Hepatocyte (in vitro differentiated cells): ENCODE measurements around the gene MRE11. TPM values are rescaled to one million over a fixed set of nuclear protein-coding genes. Genes with fewer than 3 reads are reported as not detected.

Source experiments
- DNase-seq: peaks from one replicate; pipeline ENCODE4 v3.0.0-alpha.2; 2016; ENCODE audit warnings: low spot score
- H2AFZ ChIP-seq: fragments of 200-600 bp; sonication (generic); 2 replicates; pipeline ENCODE4 v1.6.0; 2016; ENCODE audit warnings: antibody characterized with exemption, mild to moderate bottlenecking
- H3K27ac ChIP-seq: fragments of 200-600 bp; sonication (generic); 2 replicates; pipeline ENCODE4 v1.5.1; 2016; ENCODE audit warnings: mild to moderate bottlenecking
- H3K27me3 ChIP-seq: fragments of 200-600 bp; sonication (generic); 2 replicates; pipeline ENCODE4 v1.6.1; 2016
- H3K36me3 ChIP-seq: fragments of 200-600 bp; sonication (generic); replicated peaks from 2 replicates; pipeline ENCODE4 v1.5.1; 2016; ENCODE audit warnings: low read depth; ENCODE audit not compliant: insufficient read depth
- H3K4me1 ChIP-seq: fragments of 200-600 bp; sonication (generic); 2 replicates; pipeline ENCODE4 v1.5.1; 2016; ENCODE audit warnings: mild to moderate bottlenecking, moderate library complexity; ENCODE audit not compliant: insufficient read depth
- H3K4me2 ChIP-seq: fragments of 200-600 bp; sonication (generic); 2 replicates; pipeline ENCODE4 v1.6.0; 2016
- H3K4me3 ChIP-seq: fragments of 200-600 bp; sonication (generic); 2 replicates; pipeline ENCODE4 v1.5.1; 2016; ENCODE audit warnings: mild to moderate bottlenecking
- H3K79me2 ChIP-seq: fragments of 200-600 bp; sonication (generic); 2 replicates; pipeline ENCODE4 v1.6.0; 2017; ENCODE audit warnings: mild to moderate bottlenecking
- H3K9me2 ChIP-seq: fragments of 200-600 bp; sonication (generic); replicated peaks from 2 replicates; pipeline ENCODE4 v1.6.0; 2017; ENCODE audit warnings: mild to moderate bottlenecking; ENCODE audit not compliant: insufficient read depth
- H3K9me3 ChIP-seq: fragments of 200-600 bp; sonication (generic); 2 replicates; pipeline ENCODE4 v1.5.1; 2016; ENCODE audit warnings: low read depth, mild to moderate bottlenecking
- H4K20me1 ChIP-seq: fragments of 200-600 bp; sonication (generic); 2 replicates; pipeline ENCODE4 v1.6.0; 2016; ENCODE audit warnings: mild to moderate bottlenecking; ENCODE audit not compliant: insufficient read depth, poor library complexity, severe bottlenecking
- CTCF ChIP-seq: fragments of 200-600 bp; sonication (generic); IDR thresholded peaks from 2 replicates; pipeline ENCODE4 v1.5.1; 2016; ENCODE audit warnings: antibody characterized with exemption, mild to moderate bottlenecking; ENCODE audit not compliant: poor library complexity
- EZH2 ChIP-seq: fragments of 200-600 bp; sonication (generic); IDR thresholded peaks from 2 replicates; pipeline ENCODE4 v1.6.1; 2016; ENCODE audit warnings: antibody characterized with exemption, mild to moderate bottlenecking, borderline replicate concordance
- EZH2phosphoT487 ChIP-seq: fragments of 200-600 bp; sonication (generic); IDR thresholded peaks from one replicate; pipeline ENCODE4 v1.6.1; 2018; ENCODE audit warnings: antibody characterized with exemption, mild to moderate bottlenecking, low read depth, moderate library complexity; ENCODE audit not compliant: unreplicated experiment, severe bottlenecking
- WGBS: methylation state at CpG from one replicate; pipeline ENCODE4 v1.1.6; 2016; ENCODE audit warnings: low lambda C conversion rate; ENCODE audit errors: missing lambda C conversion rate; 5-methylcytosine and 5-hydroxymethylcytosine counted together
- polyA plus RNA-seq: library from polyadenylated mRNA; unstranded; fragments of >200 nt; fragmentation: Nextera tagmentation; extraction: Ambion mirVana; gene quantifications from 2 replicates; pipeline ENCODE4 v1.2.1, GENCODE V29; 2016
- total RNA-seq: library from RNA; depleted of rRNA; stranded (reverse); fragments of >200 nt; gene quantifications from 2 replicates; pipeline ENCODE4 v1.2.3, GENCODE V29; 2014

MRE11 gene
- total and polyA plus RNA-seq, 2 experiments from 2014 or later, result 9.4 to 17.6 TPM

DNA sequence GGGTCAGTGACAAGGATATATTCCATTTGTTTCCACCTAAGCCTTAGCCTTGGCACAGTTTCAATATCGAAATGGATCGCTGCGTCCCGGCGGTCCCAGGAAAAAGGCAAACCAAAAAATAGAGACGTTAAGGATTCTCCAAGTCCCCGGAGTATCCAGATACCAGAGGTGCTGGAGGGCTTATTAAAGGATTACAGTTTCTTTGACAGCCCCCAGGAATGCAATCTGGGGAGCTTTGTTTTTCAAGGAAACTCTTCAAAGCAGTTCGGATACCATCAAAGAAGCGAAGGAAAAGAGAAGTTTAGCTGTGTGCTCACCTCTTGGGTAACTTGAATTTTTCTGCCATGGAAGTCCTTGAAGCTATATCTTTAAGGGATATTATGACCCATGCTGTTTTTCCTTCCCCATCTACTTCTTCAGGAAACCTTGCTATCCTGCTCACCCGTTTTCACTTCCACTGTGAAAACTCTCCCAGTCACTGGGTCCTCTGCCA is 91.8 kb downstream of the MRE11 start:
- Histone ChIP-seq H3K79me2 (no peaks in the 10 kb centered on the region), H3K4me2 (peak overlapping the region; percentile 97), H3K9me2 (no peaks in the 10 kb centered on the region), H3K4me3 (no peak overlapping the region), H3K27me3 (peaks cover 43% of the 10 kb centered on the region), H3K27ac (no peak overlapping the region), H2AFZ (peak overlapping the region; percentile 52), H3K36me3 (no peaks in the 10 kb centered on the region), H3K4me1 (peaks cover 4% of the 10 kb centered on the region), H3K9me3 (no peaks in the 10 kb centered on the region), H4K20me1 (no peaks in the 10 kb centered on the region)
- no peak for TF ChIP-seq EZH2
- TF ChIP-seq EZH2phosphoT487, result no peak
- WGBS, result 17% methylated on average over 10 of the region's 10 CpGs
- no peak for DNase-seq

GRCh38 chr11:94400839-94401772 is 92.5 kb downstream of the MRE11 start, which contains the start of gene GPR83:
GPR83 (minus strand) TSS chr11:94401419; CDS start chr11:94401247, 172 bp downstream.
- Histone ChIP-seq H3K79me2 (no peaks in the 10 kb centered on the region), H3K27ac (no peak within 1 kb of the TSS), H2AFZ (peak within 1 kb of the TSS; percentile 52), H3K4me2 (peak within 1 kb of the TSS; percentile 97), H3K9me3 (no peaks in the 10 kb centered on the region), H3K4me3 (peak within 1 kb of the TSS; percentile 52), H3K27me3 (peaks cover 43% of the 10 kb centered on the region), H3K9me2 (no peaks in the 10 kb centered on the region), H3K36me3 (no peaks in the 10 kb centered on the region), H3K4me1 (peaks cover 4% of the 10 kb centered on the region), H4K20me1 (no peaks in the 10 kb centered on the region)
- WGBS, result 7% methylated on average over 55 of the region's 73 CpGs
- peak; percentile 29 for DNase-seq
- TF ChIP-seq CTCF, result no peak
- TF ChIP-seq EZH2phosphoT487, result no peak
- peak; percentile 38 for TF ChIP-seq EZH2

DNA sequence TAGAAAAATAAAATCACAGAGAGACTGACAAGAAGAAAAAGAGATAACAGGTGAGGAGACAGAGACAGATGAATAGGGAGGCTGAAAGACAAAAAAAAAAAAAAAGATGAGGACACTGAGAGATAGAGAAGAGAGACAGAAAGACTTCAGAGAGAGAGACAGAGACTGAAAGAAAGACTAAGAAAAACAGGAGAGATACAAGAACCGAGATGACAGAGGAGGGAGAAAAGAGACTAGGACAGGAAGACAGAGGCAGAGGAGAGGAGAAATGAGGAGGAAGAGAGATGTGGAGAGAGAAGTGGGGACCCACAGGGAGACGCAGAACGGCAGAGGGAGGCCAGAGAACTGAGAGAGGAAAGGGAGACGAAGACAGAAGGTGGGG is 93.2 kb downstream of the MRE11 start:
- 58% methylated on average over 4 of the region's 4 CpGs for WGBS
- H2AFZ ChIP-seq, result no peak overlapping the region
- no peaks in the 10 kb centered on the region for H4K20me1 ChIP-seq
- H3K9me3 ChIP-seq, result no peaks in the 10 kb centered on the region
- H3K9me2 ChIP-seq, result no peaks in the 10 kb centered on the region
- H3K36me3 ChIP-seq, result no peaks in the 10 kb centered on the region
- no peaks in the 10 kb centered on the region for H3K79me2 ChIP-seq
- H3K27me3 ChIP-seq, result peaks cover 43% of the 10 kb centered on the region
- H3K4me2 ChIP-seq, result peak overlapping the region; percentile 97
- H3K4me1 ChIP-seq, result peaks cover 4% of the 10 kb centered on the region
- no peak for TF ChIP-seq CTCF
- TF ChIP-seq EZH2phosphoT487, result no peak
- H3K27ac ChIP-seq, result no peak overlapping the region
- DNase-seq, result no peak
- no peak overlapping the region for H3K4me3 ChIP-seq

DNA sequence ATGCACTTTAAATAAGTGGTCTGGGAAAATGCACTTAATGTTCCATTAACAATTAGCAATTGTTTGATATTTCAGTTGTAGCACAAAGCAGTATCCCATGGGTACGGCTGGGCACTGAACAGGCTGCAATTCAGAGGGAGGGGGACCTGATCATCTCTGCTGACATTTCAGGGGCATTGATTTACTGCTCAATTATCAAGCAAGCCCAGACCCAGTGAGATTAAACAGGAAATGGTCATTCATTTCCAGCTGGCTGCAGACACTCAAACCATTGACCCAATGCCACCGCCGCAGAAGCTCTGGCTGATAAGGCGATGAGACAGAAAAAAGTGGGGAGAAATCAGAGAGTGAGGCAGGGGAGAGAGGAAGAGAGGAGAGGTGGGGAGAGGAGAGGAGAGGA is 93.6 kb downstream of the MRE11 start:
- DNase-seq, result no peak
- no peaks in the 10 kb centered on the region for H3K79me2 ChIP-seq
- H3K9me3 ChIP-seq, result no peaks in the 10 kb centered on the region
- no peaks in the 10 kb centered on the region for H4K20me1 ChIP-seq
- peaks cover 43% of the 10 kb centered on the region for H3K27me3 ChIP-seq
- no peaks in the 10 kb centered on the region for H3K36me3 ChIP-seq
- H3K4me1 ChIP-seq, result peaks cover 4% of the 10 kb centered on the region
- no peak overlapping the region for H2AFZ ChIP-seq
- 49% methylated on average over 4 of the region's 4 CpGs for WGBS
- TF ChIP-seq EZH2phosphoT487 (no peak), CTCF (no peak), EZH2 (no peak)
- no peaks in the 10 kb centered on the region for H3K9me2 ChIP-seq
- H3K4me2 ChIP-seq, result no peak overlapping the region
- H3K4me3 ChIP-seq, result no peak overlapping the region
- H3K27ac ChIP-seq, result no peak overlapping the region
